SK-N-MC (cell line): ENCODE measurements around the gene GUCY1A2.

Experiments used
- DNase-seq: peaks from one replicate; pipeline ENCODE4 v3.0.0-alpha.2; 2011; ENCODE audit warnings: low read depth, low spot score
- H3K27ac ChIP-seq: fragments of 200-600 bp; sonication (generic); 2 replicates; pipeline ENCODE4 v1.5.1; 2016; ENCODE audit warnings: mixed run types
- H3K36me3 ChIP-seq: fragments of 200-600 bp; sonication (generic); 2 replicates; pipeline ENCODE4 v1.6.1; 2017; ENCODE audit warnings: antibody characterized with exemption, low read length, mixed read lengths; ENCODE audit not compliant: insufficient read depth
- H3K4me3 ChIP-seq: fragments of 200-600 bp; sonication (generic); 2 replicates; pipeline ENCODE4 v1.5.1; 2016
- H3K9ac ChIP-seq: fragments of 200-600 bp; sonication (generic); 2 replicates; pipeline ENCODE4 v1.8.0; 2017; ENCODE audit warnings: mixed run types, mixed read lengths; ENCODE audit not compliant: insufficient read length
- H3K9me3 ChIP-seq: fragments of 200-600 bp; sonication (generic); 2 replicates; pipeline ENCODE4 v1.6.1; 2017; ENCODE audit warnings: low read depth, mild to moderate bottlenecking, antibody characterized with exemption, low read length, moderate library complexity, mixed read lengths
- EZH2 ChIP-seq: fragments of 200-600 bp; sonication (generic); IDR thresholded peaks from one replicate; pipeline ENCODE4 v1.6.1; 2017; ENCODE audit warnings: antibody characterized with exemption
- FOXP2 ChIP-seq: optimal IDR thresholded peaks from 2 replicates; pipeline ENCODE3; 2011; ENCODE audit warnings: mild to moderate bottlenecking, moderate library complexity; ENCODE audit not compliant: insufficient read depth; ENCODE audit errors: extremely low read length, control extremely low read depth
- POLR2AphosphoS5 ChIP-seq: IDR thresholded peaks from 2 replicates; pipeline ENCODE4 v1.6.1; 2012; ENCODE audit warnings: mild to moderate bottlenecking, low read depth, low read length, borderline replicate concordance

GUCY1A2 gene

DNA sequence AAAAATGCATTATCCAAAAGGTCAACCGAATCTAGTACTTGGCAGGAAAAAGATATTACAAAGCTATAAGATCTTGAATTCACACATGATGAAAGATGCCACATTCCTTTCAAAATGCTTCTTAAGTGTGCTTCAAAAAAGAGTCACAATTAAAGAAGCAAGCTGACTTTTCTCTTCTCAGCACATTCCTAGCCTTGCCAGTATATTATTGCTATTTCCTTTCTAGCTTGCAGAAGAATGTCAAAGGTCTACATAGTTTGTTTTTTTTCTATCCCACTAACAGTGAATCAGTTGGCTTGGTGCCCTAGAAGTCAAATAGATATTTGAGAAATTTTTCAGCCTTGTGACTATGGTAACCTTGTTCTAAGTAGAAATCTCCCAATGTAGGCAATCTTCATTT lies 56.8 kb downstream of the GUCY1A2 start:
- Histone ChIP-seq H3K9ac (peak overlapping the region; percentile 25), H3K27ac (peak overlapping the region; percentile 95), H3K4me3 (peak overlapping the region; percentile 51), H3K9me3 (no peaks in the 10 kb centered on the region), H3K36me3 (no peaks in the 10 kb centered on the region)
- no peak for TF ChIP-seq EZH2
- no peak for TF ChIP-seq POLR2AphosphoS5
- no peak for TF ChIP-seq FOXP2
- peak; percentile 58 for DNase-seq

DNA sequence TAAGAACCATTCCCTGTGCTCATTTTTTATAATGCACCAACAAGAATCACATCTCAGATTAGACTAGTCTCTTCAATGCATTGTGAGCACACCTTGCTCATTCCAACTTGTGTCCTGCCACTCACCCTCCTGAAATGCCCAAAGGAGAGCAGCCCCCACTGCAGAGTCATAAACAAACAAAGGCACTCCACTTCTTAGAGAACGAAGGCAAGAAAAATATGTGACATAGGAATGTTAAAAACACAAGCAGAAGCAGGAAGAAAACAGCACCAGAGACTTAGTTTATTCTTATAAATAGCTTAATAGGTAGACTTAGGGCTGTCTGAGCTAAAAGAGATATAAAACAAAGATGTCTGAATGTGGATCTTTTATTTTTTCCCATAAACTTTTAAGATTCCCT lies 57.2 kb downstream of the GUCY1A2 start:
- Histone ChIP-seq H3K9ac (peak overlapping the region; percentile 25), H3K36me3 (no peaks in the 10 kb centered on the region), H3K4me3 (peak overlapping the region; percentile 51), H3K27ac (peak overlapping the region; percentile 95), H3K9me3 (no peaks in the 10 kb centered on the region)
- no peak for DNase-seq
- TF ChIP-seq POLR2AphosphoS5 (no peak), FOXP2 (no peak), EZH2 (no peak)

DNA sequence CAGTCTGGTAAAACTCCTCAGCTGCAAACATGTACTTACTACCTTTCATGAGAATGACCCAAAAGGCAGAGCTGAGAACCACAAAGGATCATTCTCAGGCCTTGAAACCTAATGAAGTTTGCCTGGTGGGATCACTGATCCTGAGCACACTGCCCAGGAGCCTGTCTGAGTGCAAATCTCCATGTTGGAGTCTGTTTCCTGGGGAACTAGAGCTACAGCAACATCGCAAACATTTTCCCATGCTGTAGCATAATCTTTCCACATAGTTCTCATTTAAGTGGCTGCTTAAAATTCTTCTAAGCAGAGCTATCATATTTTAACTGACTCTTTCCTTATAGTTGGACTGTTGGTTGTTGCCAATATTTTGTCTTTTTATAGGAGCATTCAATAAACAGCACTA lies 58.5 kb downstream of the GUCY1A2 start:
- Histone ChIP-seq H3K4me3 (no peak overlapping the region), H3K9ac (no peak overlapping the region), H3K9me3 (no peaks in the 10 kb centered on the region), H3K27ac (peak overlapping the region; percentile 95), H3K36me3 (no peaks in the 10 kb centered on the region)
- no peak for DNase-seq
- TF ChIP-seq FOXP2 (no peak), EZH2 (no peak), POLR2AphosphoS5 (no peak)

DNA sequence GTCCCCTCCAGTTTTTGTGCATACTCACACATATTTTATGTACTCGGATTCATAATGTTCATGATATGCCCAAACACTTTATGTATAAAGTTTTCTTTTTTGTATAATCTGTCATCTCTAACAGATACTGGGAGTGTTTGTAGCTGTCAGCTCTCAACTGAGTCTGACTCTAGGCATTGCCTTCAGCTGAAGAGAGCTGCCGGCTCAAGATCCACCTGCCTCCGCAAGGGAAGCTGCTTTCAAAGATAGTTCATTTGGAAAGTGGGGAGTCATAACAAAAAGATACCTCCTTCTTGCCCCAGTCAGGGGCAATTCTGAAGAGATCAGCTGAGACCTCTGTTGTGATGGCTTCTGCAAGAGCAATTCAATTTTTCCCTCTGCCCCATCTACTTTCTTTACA lies 58.9 kb downstream of the GUCY1A2 start:
- Histone ChIP-seq H3K36me3 (no peaks in the 10 kb centered on the region), H3K27ac (peak overlapping the region; percentile 95), H3K9ac (peak overlapping the region; percentile 18), H3K9me3 (no peaks in the 10 kb centered on the region), H3K4me3 (0 out of 2 replicates have a peak overlapping the region, but pooled peaks have one; percentile 29)
- TF ChIP-seq EZH2, result no peak
- no peak for DNase-seq

DNA sequence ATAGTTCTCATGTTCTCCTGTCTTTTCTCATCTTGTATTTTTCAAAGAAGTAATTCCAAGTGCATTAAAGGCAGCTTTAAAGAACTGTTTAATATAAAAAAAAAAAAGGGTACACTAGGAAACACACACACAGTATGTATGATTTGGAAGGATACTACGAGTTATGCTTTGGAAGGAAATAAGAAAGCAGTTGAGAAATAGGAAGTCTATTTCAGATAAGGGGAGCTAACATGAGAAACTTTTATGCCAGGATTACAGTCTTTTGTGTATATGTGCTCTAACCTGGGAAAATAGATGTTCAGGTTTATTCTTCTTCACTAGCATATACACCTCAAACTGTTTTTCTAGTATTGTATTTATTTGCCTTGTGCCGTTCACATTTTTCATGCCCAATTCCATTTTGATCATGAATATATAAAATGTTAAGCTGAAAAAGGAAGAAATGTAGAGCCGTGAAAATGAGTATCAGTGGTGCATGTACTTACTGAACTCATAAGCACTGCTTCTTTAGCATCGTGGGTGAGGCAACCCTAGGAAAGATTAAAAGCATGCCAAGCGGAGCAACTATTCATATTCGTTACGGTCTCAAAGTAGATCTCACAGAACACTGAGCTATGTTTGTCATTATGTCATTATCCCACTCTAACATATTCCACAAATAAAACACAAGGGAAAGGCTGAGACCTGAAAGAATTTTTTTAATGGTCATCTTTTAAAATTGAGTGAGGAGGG lies 59.6 kb downstream of the GUCY1A2 start:
- H3K4me3 ChIP-seq, result peak overlapping the region; percentile 29; the same call in 1 of the 2 replicates
- DNase-seq, result no peak
- peak overlapping the region; percentile 41 for H3K9ac ChIP-seq
- H3K27ac ChIP-seq, result peak overlapping the region; percentile 95
- TF ChIP-seq POLR2AphosphoS5 (no peak), FOXP2 (no peak), EZH2 (no peak)
- no peaks in the 10 kb centered on the region for H3K36me3 ChIP-seq
- no peaks in the 10 kb centered on the region for H3K9me3 ChIP-seq

DNA sequence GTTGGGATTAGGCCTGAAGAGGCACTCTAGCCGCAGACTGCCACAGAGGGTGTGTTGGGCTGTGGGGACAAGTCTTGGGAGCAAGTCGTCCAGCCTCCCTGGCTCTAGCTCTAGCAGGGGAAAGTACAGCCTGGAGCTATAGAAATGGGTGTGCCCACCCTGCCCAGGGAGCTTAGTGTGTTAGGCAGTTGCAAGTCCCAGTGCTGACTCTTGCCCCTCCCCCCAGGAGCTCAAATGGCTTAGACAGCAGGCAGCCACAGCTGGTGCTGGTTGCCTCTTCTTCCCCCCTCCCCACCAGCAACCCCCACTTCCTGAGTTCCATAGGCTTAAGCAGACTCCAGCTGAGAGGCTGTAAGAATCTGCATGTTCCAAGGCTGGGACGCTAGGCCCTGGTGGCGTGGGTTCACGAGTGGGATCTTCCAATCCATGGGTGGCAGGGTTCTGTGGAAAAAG lies 61.2 kb downstream of the GUCY1A2 start:
- TF ChIP-seq EZH2 (no peak), FOXP2 (no peak), POLR2AphosphoS5 (no peak)
- Histone ChIP-seq H3K9me3 (no peaks in the 10 kb centered on the region), H3K9ac (peak overlapping the region; percentile 27), H3K27ac (peak overlapping the region; percentile 95), H3K4me3 (peak overlapping the region; percentile 60), H3K36me3 (no peaks in the 10 kb centered on the region)
- peak; percentile 28 for DNase-seq

DNA sequence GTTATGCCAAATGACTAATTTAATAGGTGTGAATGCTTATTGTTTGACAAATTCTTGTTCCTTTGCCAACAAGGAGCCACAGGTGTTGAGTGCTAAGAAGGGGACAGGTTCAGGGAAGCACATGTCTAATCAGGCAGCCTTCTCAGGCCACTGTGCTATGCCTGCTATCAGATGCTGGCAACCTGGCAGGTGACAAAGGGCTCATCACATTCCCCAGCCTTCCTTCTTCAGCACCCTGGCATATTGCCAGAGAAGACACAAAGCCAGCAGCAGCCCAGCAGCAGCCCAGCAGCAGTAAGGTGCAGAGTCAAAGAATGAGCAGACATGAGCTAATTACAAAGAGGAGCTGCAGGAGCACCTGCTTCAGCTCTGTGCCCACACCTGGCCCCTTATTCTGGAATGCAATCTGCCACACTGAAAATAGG lies 68.2 kb downstream of the GUCY1A2 start:
- H3K27ac ChIP-seq, result no peak overlapping the region
- DNase-seq, result no peak
- no peak for TF ChIP-seq FOXP2
- TF ChIP-seq EZH2, result no peak
- no peak for TF ChIP-seq POLR2AphosphoS5
- H3K4me3 ChIP-seq, result no peak overlapping the region
- no peaks in the 10 kb centered on the region for H3K36me3 ChIP-seq
- no peaks in the 10 kb centered on the region for H3K9me3 ChIP-seq
- H3K9ac ChIP-seq, result no peak overlapping the region

DNA sequence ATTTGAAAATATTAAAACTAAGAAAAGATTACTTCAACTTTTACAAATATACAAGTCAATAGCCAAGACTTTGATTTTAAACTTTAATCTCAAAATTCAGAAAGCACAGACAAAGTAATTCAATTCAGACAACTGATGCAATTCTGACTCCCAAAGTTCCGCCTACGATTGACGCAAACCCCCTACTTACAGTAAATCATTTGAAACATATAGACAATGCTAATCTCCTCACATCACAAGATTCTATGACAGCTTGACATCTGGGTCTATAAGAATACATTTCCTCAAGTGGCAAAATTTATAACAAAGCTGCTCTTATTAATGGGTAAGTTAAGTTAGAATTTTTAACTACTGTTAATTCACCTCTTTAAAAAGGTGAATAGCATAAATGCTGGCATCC lies 75.2 kb downstream of the GUCY1A2 start:
- TF ChIP-seq POLR2AphosphoS5 (no peak), EZH2 (no peak), FOXP2 (no peak)
- Histone ChIP-seq H3K9ac (no peak overlapping the region), H3K4me3 (no peak overlapping the region), H3K27ac (no peak overlapping the region), H3K9me3 (no peaks in the 10 kb centered on the region), H3K36me3 (no peaks in the 10 kb centered on the region)
- no peak for DNase-seq

DNA sequence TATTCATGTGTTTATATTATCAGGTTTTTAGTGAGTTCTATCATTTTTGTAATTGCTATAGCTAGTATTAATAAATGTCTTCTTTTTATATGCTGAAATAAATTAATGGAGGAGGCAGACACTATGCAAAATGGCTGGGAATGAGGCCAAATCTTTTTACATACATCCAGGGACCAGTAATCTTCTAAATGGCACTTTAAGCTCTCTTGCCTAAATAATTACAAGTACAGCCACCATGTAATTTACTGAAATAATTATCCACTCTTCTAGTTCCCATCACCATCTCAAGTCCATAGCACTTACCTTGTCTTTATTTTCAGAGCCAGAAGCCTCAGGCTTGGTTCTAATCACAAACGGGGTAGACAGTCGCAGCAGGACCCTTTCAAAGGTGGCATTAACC lies 79.1 kb downstream of the GUCY1A2 start:
- Histone ChIP-seq H3K9ac (no peak overlapping the region), H3K9me3 (no peaks in the 10 kb centered on the region), H3K4me3 (no peak overlapping the region), H3K27ac (peak overlapping the region; percentile 4; the same call in 1 of the 2 replicates), H3K36me3 (no peaks in the 10 kb centered on the region)
- no peak for TF ChIP-seq FOXP2
- no peak for TF ChIP-seq POLR2AphosphoS5
- no peak for TF ChIP-seq EZH2
- DNase-seq, result no peak
